Measurements from ENCODE around the gene ARL4D. TPM values are rescaled to one million over a fixed set of nuclear protein-coding genes. Genes with fewer than 3 reads are reported as not detected.

Gene ARL4D
- total and polyA plus RNA-seq, 2 of the 8 experiments (the other 6 are each of a cell fraction or from before 2014, with no cell fraction given), result 8.4 to 9.2 TPM

GRCh38 chr17:43351691-43352090 lies 47.1 kb upstream of the ARL4D start:
- peaks cover 22 to 27% of the 10 kb centered on the region in 2 experiments for H3K9me3 ChIP-seq (ENCODE audit: insufficient read depth in 2 of 2, low read depth in 1 of 2, low read length in 1 of 2)
- H4K20me1 ChIP-seq (replicated peaks in 1 of 2; ENCODE audit: control insufficient read depth in 1 of 2, insufficient read depth in 2 of 2, low read length in 2 of 2), result no peaks in the 10 kb centered on the region
- CTCF ChIA-PET (ENCODE audit: partially characterized antibody), result no interaction called here
- H3K79me2 ChIP-seq (ENCODE audit: control insufficient read depth in 1 of 2, insufficient read depth in 2 of 2, low read length in 2 of 2), result no peaks in the 10 kb centered on the region
- H3K9ac ChIP-seq (replicated peaks in 1 of 4; ENCODE audit: extremely low read depth in 1 of 4, low read depth in 3 of 4, low read length in 3 of 4), result no peak overlapping the region
- H2BK12ac ChIP-seq (ENCODE audit: low read depth, low read length), result no peak overlapping the region
- POLR2A ChIA-PET (ENCODE audit: partially characterized antibody), result interaction anchor here (3.1 to 7.1 kb wide), 2 partner anchors 9 to 15 kb away, joined by 23 to 34 read pairs; no protein-coding TSS in a partner anchor
- DNase-seq (ENCODE audit: low read depth in 1 of 2, low spot score in 2 of 2) (no peak), FAIRE-seq (no peak)
- H3K27me3 ChIP-seq (replicated peaks in 1 of 4; ENCODE audit: control insufficient read depth in 3 of 4, extremely low read depth in 1 of 4, insufficient read depth in 3 of 4, low read length in 3 of 4), result no peaks in the 10 kb centered on the region; a peak in 2 of 7 replicates
- no peak overlapping the region for H2AK5ac ChIP-seq (ENCODE audit: low read depth, low read length)
- no peak overlapping the region for H4K5ac ChIP-seq (ENCODE audit: insufficient read length, low read depth, low read length)
- H2BK120ac ChIP-seq (replicated peaks; ENCODE audit: low read depth, low read length), result no peak overlapping the region
- H2BK5ac ChIP-seq (ENCODE audit: low read depth, low read length), result no peak overlapping the region
- H3K4me1 ChIP-seq (replicated peaks in 1 of 4; ENCODE audit: control insufficient read depth in 3 of 4, insufficient read depth in 4 of 4, low read length in 3 of 4), result peaks cover 0 to 5% (median 3%) of the 10 kb centered on the region in 4 experiments; a peak in 2 of 7 replicates
- H2AFZ ChIP-seq (ENCODE audit: low read length), result no peak overlapping the region
- no peaks in the 10 kb centered on the region for H3K23me2 ChIP-seq (ENCODE audit: low read depth, low read length)
- no peak overlapping the region for H3K56ac ChIP-seq (replicated peaks; ENCODE audit: insufficient read length, low read depth, low read length)
- no peak overlapping the region for H4K91ac ChIP-seq (replicated peaks; ENCODE audit: insufficient read length, low read length)
- H3K4me2 ChIP-seq (ENCODE audit: insufficient read depth in 1 of 2, low read depth in 2 of 2, low read length in 2 of 2), result no peak overlapping the region
- H3K36me3 ChIP-seq (ENCODE audit: control insufficient read depth in 2 of 4, insufficient read depth in 4 of 4, low read length in 3 of 4), result 0 out of 8 replicates have a peak, but pooled peaks cover 0 to 9% (median 0%) of the 10 kb centered on the region in 4 experiments
- H2BK20ac ChIP-seq (ENCODE audit: low read length), result no peak overlapping the region
- H3K79me1 ChIP-seq (ENCODE audit: low read depth, low read length), result no peaks in the 10 kb centered on the region
- no peak overlapping the region for H3K14ac ChIP-seq (ENCODE audit: insufficient read length)
- H3K23ac ChIP-seq (ENCODE audit: insufficient read length), result no peak overlapping the region
- no peak overlapping the region for H2BK15ac ChIP-seq (ENCODE audit: low read length)
- no peak overlapping the region for H3K4ac ChIP-seq (replicated peaks; ENCODE audit: insufficient read length, low read depth, low read length)
- no peak overlapping the region for H3K4me3 ChIP-seq (ENCODE audit: extremely low read depth in 1 of 4, insufficient read depth in 2 of 4, low read depth in 3 of 4, low read length in 4 of 4)
- no peak overlapping the region for H4K8ac ChIP-seq (ENCODE audit: extremely low read depth, insufficient read depth, low read length)
- H3K18ac ChIP-seq (ENCODE audit: extremely low read depth, low read length), result no peak overlapping the region
- no peak for TF ChIP-seq JUN (IDR thresholded peaks at IDR 0.05; ENCODE audit: low read depth, low read length)
- no peak for TF ChIP-seq SP4 (IDR thresholded peaks at IDR 0.05; ENCODE audit: low read length)
- TF ChIP-seq CBX8 (IDR thresholded peaks at IDR 0.05; ENCODE audit: borderline replicate concordance, low read depth, low read length), result no peak
- no peak for TF ChIP-seq EP300 (IDR thresholded peaks at IDR 0.05; ENCODE audit: borderline replicate concordance in 1 of 2, low read depth in 2 of 2, low read length in 2 of 2)
- no peak for TF ChIP-seq MAFK (IDR thresholded peaks at IDR 0.05; ENCODE audit: low read depth, low read length)
- TF ChIP-seq SIRT6 (IDR thresholded peaks at IDR 0.05; ENCODE audit: low read length), result no peak
- no peak for TF ChIP-seq SAP30 (IDR thresholded peaks at IDR 0.05; ENCODE audit: insufficient read depth, insufficient replicate concordance, low read length)
- no peak for TF ChIP-seq BRCA1 (IDR thresholded peaks at IDR 0.05; ENCODE audit: low read depth, low read length)
- TF ChIP-seq RAD21 (IDR thresholded peaks at IDR 0.05 in 1 of 2, conservative IDR thresholded peaks at IDR 0.05 in 1 of 2; ENCODE audit: low read depth in 2 of 2, low read length in 2 of 2), result no peak
- TF ChIP-seq RBBP5 (IDR thresholded peaks at IDR 0.05; ENCODE audit: borderline replicate concordance, low read depth, low read length), result no peak
- TF ChIP-seq SP1 (IDR thresholded peaks at IDR 0.05; ENCODE audit: low read depth, low read length), result no peak
- TF ChIP-seq TAF1 (IDR thresholded peaks at IDR 0.05; ENCODE audit: low read depth, low read length), result no peak
- WGBS, 2 experiments (ENCODE audit: extremely low coverage in 1 of 2, insufficient coverage in 1 of 2, insufficient read length in 1 of 2, insufficient replicate concordance in 2 of 2, low coverage in 1 of 2, low lambda C conversion rate in 2 of 2, missing lambda C conversion rate in 1 of 2), result 84% methylated on average over 8 of the region's 8 CpGs; no CpG with 5 or more reads in 1 of the 2 experiments
- H3K27ac ChIP-seq (ENCODE audit: low read depth, low read length), result no peak overlapping the region
